H1 (cell line): ENCODE measurements around the gene PTPRC. TPM values are rescaled to one million over a fixed set of nuclear protein-coding genes. Genes with fewer than 3 reads are reported as not detected.

ENCODE experiments used
- CTCF ChIA-PET: fragments of 300-600 bp; sonication (Branson Sonifier 250); formaldehyde crosslinking; loops from one replicate; lab custom pipeline; 2021; ENCODE audit not compliant: partially characterized antibody; lab: Charles Lee
- POLR2A ChIA-PET: fragments of 300-600 bp; sonication (Branson Sonifier 250); formaldehyde crosslinking; loops from one replicate; lab custom pipeline; 2021; ENCODE audit warnings: inconsistent platforms; ENCODE audit not compliant: partially characterized antibody; lab: Charles Lee
- DNase-seq, 2 experiments: peaks; one replicate each; pipeline versions ENCODE4 v3.0.0 to v3.0.0-alpha.2; 2010 to 2022; ENCODE audit warnings: low spot score in 2 of 2, low read depth in 1 of 2, mixed read lengths in 1 of 2
- FAIRE-seq: peaks from 2 replicates; lab custom pipeline; 2011; peaks lifted over from hg19 to GRCh38; lab: Jason Lieb, UNC
- H2AFZ ChIP-seq: 2 replicates; pipeline ENCODE4 v1.8.1; 2012; ENCODE audit warnings: low read length, inconsistent platforms
- H2AK5ac ChIP-seq: 2 replicates; pipeline ENCODE4 v1.6.1; 2013; ENCODE audit warnings: low read depth, low read length
- H2BK120ac ChIP-seq: replicated peaks from 2 replicates; pipeline ENCODE3; 2013; ENCODE audit warnings: low read depth, low read length, inconsistent platforms
- H2BK12ac ChIP-seq: 2 replicates; pipeline ENCODE4 v1.6.1; 2013; ENCODE audit warnings: low read depth, low read length
- H2BK15ac ChIP-seq: 2 replicates; pipeline ENCODE4 v1.6.1; 2013; ENCODE audit warnings: low read length
- H2BK20ac ChIP-seq: 2 replicates; pipeline ENCODE4 v1.6.1; 2013; ENCODE audit warnings: low read length
- H2BK5ac ChIP-seq: 2 replicates; pipeline ENCODE4 v1.6.1; 2013; ENCODE audit warnings: low read depth, low read length
- H3K14ac ChIP-seq: 2 replicates; pipeline ENCODE4 v1.6.1; 2013; ENCODE audit warnings: inconsistent platforms; ENCODE audit not compliant: insufficient read length
- H3K18ac ChIP-seq: 2 replicates; pipeline ENCODE4 v1.6.1; 2013; ENCODE audit warnings: low read length; ENCODE audit errors: extremely low read depth
- H3K23ac ChIP-seq: 2 replicates; pipeline ENCODE4 v1.6.1; 2013; ENCODE audit warnings: inconsistent platforms; ENCODE audit not compliant: insufficient read length
- H3K23me2 ChIP-seq: 2 replicates; pipeline ENCODE4 v1.6.1; 2013; ENCODE audit warnings: low read depth, low read length
- H3K27ac ChIP-seq: 2 replicates; pipeline ENCODE4 v1.6.1; 2011; ENCODE audit warnings: low read depth, low read length, inconsistent platforms
- H3K27me3 ChIP-seq, 4 experiments: replicated peaks in 1 of 4; 1 replicate in 1 of 4; 2 replicates in 3 of 4; pipeline versions ENCODE4 v1.6.1 to v1.8.1; 2011 to 2013; ENCODE audit warnings: low read length in 3 of 4, mild to moderate bottlenecking in 3 of 4, inconsistent platforms in 2 of 4, mixed read lengths in 2 of 4, moderate library complexity in 1 of 4; ENCODE audit not compliant: control insufficient read depth in 3 of 4, insufficient read depth in 3 of 4; ENCODE audit errors: extremely low read depth in 1 of 4
- H3K36me3 ChIP-seq, 4 experiments: 2 replicates each; pipeline versions ENCODE4 v1.6.1 to v1.8.1; 2011 to 2013; ENCODE audit warnings: mild to moderate bottlenecking in 4 of 4, low read length in 3 of 4, moderate library complexity in 2 of 4, control low read depth in 1 of 4, inconsistent platforms in 1 of 4; ENCODE audit not compliant: insufficient read depth in 4 of 4, control insufficient read depth in 2 of 4
- H3K4ac ChIP-seq: replicated peaks from 2 replicates; pipeline ENCODE3; 2013; ENCODE audit warnings: low read length, low read depth, mixed read lengths, inconsistent platforms; ENCODE audit not compliant: insufficient read length
- H3K4me1 ChIP-seq, 4 experiments: replicated peaks in 1 of 4; 1 replicate in 1 of 4; 2 replicates in 3 of 4; pipeline versions ENCODE4 v1.6.1 to v1.8.1; 2011 to 2013; ENCODE audit warnings: low read length in 3 of 4, inconsistent platforms in 2 of 4, mixed read lengths in 1 of 4; ENCODE audit not compliant: insufficient read depth in 4 of 4, control insufficient read depth in 3 of 4
- H3K4me2 ChIP-seq, 2 experiments: 2 replicates each; pipeline versions ENCODE4 v1.6.1 to v1.8.1; 2011 to 2013; ENCODE audit warnings: low read depth in 2 of 2, low read length in 2 of 2, control low read depth in 1 of 2, inconsistent platforms in 1 of 2, mild to moderate bottlenecking in 1 of 2; ENCODE audit not compliant: insufficient read depth in 1 of 2
- H3K4me3 ChIP-seq, 4 experiments: fragments of 200-600, 300-600 bp in 1 of 4; sonication (generic), shearing (Covaris generic), sonication (Bioruptor Twin) in 1 of 4; 2 replicates each; pipeline versions ENCODE4 v1.5.1 to v1.8.1; 2011 to 2016; ENCODE audit warnings: low read length in 4 of 4, low read depth in 3 of 4, control low read depth in 2 of 4, inconsistent platforms in 2 of 4, mild to moderate bottlenecking in 2 of 4, mixed read lengths in 1 of 4, moderate library complexity in 1 of 4; ENCODE audit not compliant: insufficient read depth in 2 of 4; ENCODE audit errors: extremely low read depth in 1 of 4
- H3K56ac ChIP-seq: replicated peaks from 2 replicates; pipeline ENCODE3; 2013; ENCODE audit warnings: low read depth, mild to moderate bottlenecking, mixed read lengths, low read length, inconsistent platforms; ENCODE audit not compliant: insufficient read length
- H3K79me1 ChIP-seq: 2 replicates; pipeline ENCODE4 v1.6.1; 2013; ENCODE audit warnings: low read depth, low read length, control low read depth
- H3K79me2 ChIP-seq, 2 experiments: 2 replicates each; pipeline versions ENCODE4 v1.6.1 to v1.8.1; 2012 to 2013; ENCODE audit warnings: low read length in 2 of 2, mild to moderate bottlenecking in 2 of 2, inconsistent platforms in 1 of 2; ENCODE audit not compliant: insufficient read depth in 2 of 2, control insufficient read depth in 1 of 2
- H3K9ac ChIP-seq, 4 experiments: replicated peaks in 1 of 4; 1 replicate in 1 of 4; 2 replicates in 3 of 4; pipeline versions ENCODE4 v1.6.1 to v1.8.1; 2011 to 2013; ENCODE audit warnings: low read depth in 3 of 4, low read length in 3 of 4, control low read depth in 2 of 4, mild to moderate bottlenecking in 2 of 4, moderate library complexity in 2 of 4, inconsistent platforms in 1 of 4; ENCODE audit errors: extremely low read depth in 1 of 4
- H3K9me3 ChIP-seq, 2 experiments: 2 replicates each; pipeline versions ENCODE4 v1.6.1 to v1.8.1; 2012 to 2013; ENCODE audit warnings: mild to moderate bottlenecking in 2 of 2, moderate library complexity in 2 of 2, control low read depth in 1 of 2, inconsistent platforms in 1 of 2, low read depth in 1 of 2, low read length in 1 of 2, mixed read lengths in 1 of 2; ENCODE audit not compliant: insufficient read depth in 2 of 2
- H4K20me1 ChIP-seq, 2 experiments: replicated peaks in 1 of 2; 2 replicates each; pipeline versions ENCODE3 to v1.8.1; 2011 to 2013; ENCODE audit warnings: inconsistent platforms in 2 of 2, low read length in 2 of 2, mild to moderate bottlenecking in 1 of 2; ENCODE audit not compliant: insufficient read depth in 2 of 2, control insufficient read depth in 1 of 2
- H4K5ac ChIP-seq: 2 replicates; pipeline ENCODE4 v1.6.1; 2013; ENCODE audit warnings: low read length, low read depth, mixed read lengths, inconsistent platforms; ENCODE audit not compliant: insufficient read length
- H4K8ac ChIP-seq: 2 replicates; pipeline ENCODE4 v1.8.0; 2013; ENCODE audit warnings: mild to moderate bottlenecking, moderate library complexity, low read length, inconsistent platforms; ENCODE audit not compliant: insufficient read depth; ENCODE audit errors: extremely low read depth
- H4K91ac ChIP-seq: replicated peaks from 2 replicates; pipeline ENCODE3; 2013; ENCODE audit warnings: low read length, mixed read lengths, inconsistent platforms; ENCODE audit not compliant: insufficient read length
- BACH1 ChIP-seq: IDR thresholded peaks from 2 replicates; pipeline ENCODE4 v1.6.1; 2012; ENCODE audit warnings: low read length, improper control_type of control experiment
- CEBPB ChIP-seq: IDR thresholded peaks from 2 replicates; pipeline ENCODE4 v1.6.1; 2012; ENCODE audit warnings: low read depth, low read length
- CTBP2 ChIP-seq: IDR thresholded peaks from 2 replicates; pipeline ENCODE4 v1.7.0; 2011; ENCODE audit warnings: borderline replicate concordance, mild to moderate bottlenecking, moderate library complexity, mixed read lengths, low read length; ENCODE audit not compliant: insufficient read depth, insufficient read length
- CTCF ChIP-seq, 3 experiments: IDR thresholded peaks; 1 replicate in 2 of 3; 2 replicates in 1 of 3; pipeline versions ENCODE4 v1.5.1 to v1.6.1; 2011; ENCODE audit warnings: low read length in 3 of 3, mild to moderate bottlenecking in 3 of 3, inconsistent platforms in 2 of 3, low read depth in 1 of 3, moderate library complexity in 1 of 3; ENCODE audit not compliant: insufficient read depth in 1 of 3; ENCODE audit errors: control extremely low read depth in 1 of 3
- EGR1 ChIP-seq: IDR thresholded peaks from 2 replicates; pipeline ENCODE4 v1.6.1; 2011; ENCODE audit warnings: low read depth, low read length, borderline replicate concordance
- EZH2 ChIP-seq: fragments of 200-600 bp; sonication (generic); IDR thresholded peaks from 2 replicates; pipeline ENCODE4 v1.7.1; 2012; ENCODE audit warnings: low read depth, mild to moderate bottlenecking, moderate library complexity, low read length, inconsistent platforms; ENCODE audit not compliant: severe bottlenecking
- HDAC2 ChIP-seq, 2 experiments: fragments of 300-600 bp in 1 of 2; sonication (generic) in 1 of 2; IDR thresholded peaks; 2 replicates each; pipeline ENCODE4 v1.6.1; 2011 to 2012; ENCODE audit warnings: low read depth in 2 of 2, low read length in 2 of 2, mild to moderate bottlenecking in 2 of 2, moderate library complexity in 2 of 2, borderline replicate concordance in 1 of 2, inconsistent platforms in 1 of 2
- KDM5A ChIP-seq: fragments of 200-600 bp; IDR thresholded peaks from 2 replicates; pipeline ENCODE4 v1.7.1; 2012; ENCODE audit warnings: mild to moderate bottlenecking, low read length, inconsistent platforms, mixed read lengths
- NRF1 ChIP-seq: IDR thresholded peaks from 2 replicates; pipeline ENCODE4 v1.6.1; 2011; ENCODE audit warnings: mild to moderate bottlenecking, low read depth, low read length, improper control_type of control experiment
- POLR2A ChIP-seq, 2 experiments: IDR thresholded peaks; 1 replicate in 1 of 2; 2 replicates in 1 of 2; pipeline ENCODE4 v1.6.1; 2011; ENCODE audit warnings: low read depth in 2 of 2, low read length in 2 of 2, mild to moderate bottlenecking in 2 of 2; ENCODE audit errors: control extremely low read depth in 1 of 2
- POLR2AphosphoS5 ChIP-seq: IDR thresholded peaks from 2 replicates; pipeline ENCODE4 v1.6.1; 2011; ENCODE audit warnings: low read depth, low read length
- RAD21 ChIP-seq, 2 experiments: IDR thresholded peaks in 1 of 2; conservative IDR thresholded peaks in 1 of 2; 2 replicates each; pipeline ENCODE4 v1.6.1; 2011; ENCODE audit warnings: low read depth in 2 of 2, low read length in 2 of 2, improper control_type of control experiment in 1 of 2, inconsistent platforms in 1 of 2, mild to moderate bottlenecking in 1 of 2, moderate library complexity in 1 of 2
- RXRA ChIP-seq: IDR thresholded peaks from 2 replicates; pipeline ENCODE4 v1.6.1; 2011; ENCODE audit warnings: low read depth, mild to moderate bottlenecking, low read length, moderate library complexity; ENCODE audit not compliant: insufficient read depth
- polyA plus RNA-seq, 7 experiments: library from polyadenylated mRNA; depleted of rRNA in 3 of 7; stranded (reverse) in 5 of 7; unstranded in 2 of 7; fragments of >200 nt in 5 of 7; fragments of 200-250 nt in 2 of 7; gene quantifications; 1 replicate in 5 of 7; 2 replicates in 1 of 7; 4 replicates in 1 of 7; pipeline versions ENCODE4 v1.2.1 to v1.2.3, GENCODE V29; 2011 to 2013; ENCODE audit warnings: missing spikeins in 2 of 7, mixed read lengths in 2 of 7
- total RNA-seq: library from RNA; stranded (reverse); fragmentation: NEBNext Ultra II Directional; extraction: Animal tissue kit (Norgen Biotek cat#: 25700); gene quantifications from 2 replicates; pipeline ENCODE4 v1.2.1, GENCODE V29; 2021

Gene PTPRC
- total and polyA plus RNA-seq, 2 of the 8 experiments (the other 6 are each of a cell fraction or from before 2014, with no cell fraction given) = 0.05 TPM; not detected in 1

- Histone ChIP-seq H3K4me1 (peaks cover 0 to 3% (median 1%) of the 10 kb centered on the region in 4 experiments; a peak in 1 of 7 replicates), H2AK5ac (no peak overlapping the region), H3K23me2 (no peaks in the 10 kb centered on the region), H2AFZ (no peak overlapping the region), H3K36me3 (no peaks in the 10 kb centered on the region), H3K4me2 (no peak overlapping the region), H3K4me3 (no peak overlapping the region), H3K14ac (no peak overlapping the region), H3K79me1 (no peaks in the 10 kb centered on the region), H4K5ac (no peak overlapping the region), H4K8ac (no peak overlapping the region), H2BK15ac (no peak overlapping the region), H3K79me2 (no peaks in the 10 kb centered on the region), H2BK5ac (no peak overlapping the region), H4K20me1 (no peaks in the 10 kb centered on the region), H3K18ac (no peak overlapping the region), H3K27me3 (no peaks in the 10 kb centered on the region), H4K91ac (no peak overlapping the region), H2BK120ac (no peak overlapping the region), H3K4ac (no peak overlapping the region), H3K56ac (no peak overlapping the region), H3K9ac (no peak overlapping the region), H3K9me3 (no peaks in the 10 kb centered on the region), H3K23ac (no peak overlapping the region), H3K27ac (no peak overlapping the region), H2BK20ac (no peak overlapping the region), H2BK12ac (no peak overlapping the region)
- FAIRE-seq (no peak), DNase-seq (no peak)
- CTCF ChIA-PET = interaction anchor here (0.7 to 2.4 kb wide), 6 partner anchors 19 to 202 kb away, joined by 3 to 6 read pairs (median 5); no protein-coding TSS in a partner anchor
- POLR2A ChIA-PET = no interaction called here
- no peak for TF ChIP-seq CEBPB
- TF ChIP-seq CTCF (IDR thresholded peaks at IDR 0.05; ENCODE audit: control extremely low read depth in 1 of 3, insufficient read depth in 1 of 3, low read depth in 1 of 3, low read length in 3 of 3) = no peak
- no peak for TF ChIP-seq RXRA
- no peak for TF ChIP-seq POLR2A (IDR thresholded peaks at IDR 0.05; ENCODE audit: control extremely low read depth in 1 of 2, low read depth in 2 of 2, low read length in 2 of 2)
- TF ChIP-seq KDM5A = no peak
- TF ChIP-seq CTBP2 = no peak
- no peak for TF ChIP-seq POLR2AphosphoS5
- no peak for TF ChIP-seq HDAC2 (IDR thresholded peaks at IDR 0.05; ENCODE audit: borderline replicate concordance in 1 of 2, low read depth in 2 of 2, low read length in 2 of 2)
- TF ChIP-seq NRF1 = no peak
- no peak for TF ChIP-seq BACH1
- no peak for TF ChIP-seq EZH2
- no peak for TF ChIP-seq EGR1
- no peak for TF ChIP-seq RAD21 (IDR thresholded peaks at IDR 0.05 in 1 of 2, conservative IDR thresholded peaks at IDR 0.05 in 1 of 2; ENCODE audit: low read depth in 2 of 2, low read length in 2 of 2)
These were observed 28.3 kb downstream of the PTPRC start for GRCh38 chr1:198667186-198667585.
